HCT116 (cell line): ENCODE results near the gene GNAT1.
A peak's percentile ranks its signal among the peaks of the same experiment; 100 is the strongest.

Experiments
- CTCF ChIP-seq, 3 experiments: fragments of 200-600 bp in 1 of 3; sonication (generic) in 1 of 3; IDR thresholded peaks in 2 of 3; conservative IDR thresholded peaks in 1 of 3; 2 replicates each; pipeline ENCODE4 v1.5.1; 2012 to 2017; ENCODE audit warnings: low read depth in 2 of 3, low read length in 2 of 3, antibody characterized with exemption in 1 of 3, borderline replicate concordance in 1 of 3, control low read depth in 1 of 3, mild to moderate bottlenecking in 1 of 3, mixed read lengths in 1 of 3, mixed run types in 1 of 3, moderate library complexity in 1 of 3; ENCODE audit not compliant: insufficient read depth in 1 of 3
- EZH2 ChIP-seq: fragments of 200-600 bp; sonication (generic); IDR thresholded peaks from 2 replicates; pipeline ENCODE4 v1.6.1; 2017; ENCODE audit warnings: antibody characterized with exemption, mixed run types
- EZH2phosphoT487 ChIP-seq: fragments of 200-600 bp; IDR thresholded peaks from 2 replicates; pipeline ENCODE4 v1.6.1; 2018; ENCODE audit warnings: antibody characterized with exemption, borderline replicate concordance
- FOSL1 ChIP-seq: IDR thresholded peaks from 2 replicates; pipeline ENCODE4 v1.6.1; 2012; ENCODE audit warnings: low read depth

- TF ChIP-seq CTCF (IDR thresholded peaks at IDR 0.05 in 2 of 3, conservative IDR thresholded peaks at IDR 0.05 in 1 of 3; ENCODE audit: borderline replicate concordance in 1 of 3, insufficient read depth in 1 of 3, low read depth in 2 of 3, low read length in 2 of 3) (peak in 2 of 3 experiments; percentile 21 to 37; a peak in 4 of 6 replicates), FOSL1 (no peak), EZH2 (no peak), EZH2phosphoT487 (no peak)
Measured at GRCh38 chr3:50146316-50146901, 45.0 kb upstream of the GNAT1 start.
